GM21717 (cell line): ENCODE measurements around the gene RPS2.
"Not testable (repeated sequence)": the region's sequence is repeated elsewhere in the genome, so short reads cannot be mapped to it uniquely, and the experiment has no call there.

Experiments used
- ATAC-seq: cut with Tn5 transposase; IDR thresholded peaks from one replicate; pipeline ENCODE4 v1.9.1; 2021; ENCODE audit warnings: mild to moderate bottlenecking, moderate library complexity; ENCODE audit not compliant: unreplicated experiment

Gene RPS2

DNA sequence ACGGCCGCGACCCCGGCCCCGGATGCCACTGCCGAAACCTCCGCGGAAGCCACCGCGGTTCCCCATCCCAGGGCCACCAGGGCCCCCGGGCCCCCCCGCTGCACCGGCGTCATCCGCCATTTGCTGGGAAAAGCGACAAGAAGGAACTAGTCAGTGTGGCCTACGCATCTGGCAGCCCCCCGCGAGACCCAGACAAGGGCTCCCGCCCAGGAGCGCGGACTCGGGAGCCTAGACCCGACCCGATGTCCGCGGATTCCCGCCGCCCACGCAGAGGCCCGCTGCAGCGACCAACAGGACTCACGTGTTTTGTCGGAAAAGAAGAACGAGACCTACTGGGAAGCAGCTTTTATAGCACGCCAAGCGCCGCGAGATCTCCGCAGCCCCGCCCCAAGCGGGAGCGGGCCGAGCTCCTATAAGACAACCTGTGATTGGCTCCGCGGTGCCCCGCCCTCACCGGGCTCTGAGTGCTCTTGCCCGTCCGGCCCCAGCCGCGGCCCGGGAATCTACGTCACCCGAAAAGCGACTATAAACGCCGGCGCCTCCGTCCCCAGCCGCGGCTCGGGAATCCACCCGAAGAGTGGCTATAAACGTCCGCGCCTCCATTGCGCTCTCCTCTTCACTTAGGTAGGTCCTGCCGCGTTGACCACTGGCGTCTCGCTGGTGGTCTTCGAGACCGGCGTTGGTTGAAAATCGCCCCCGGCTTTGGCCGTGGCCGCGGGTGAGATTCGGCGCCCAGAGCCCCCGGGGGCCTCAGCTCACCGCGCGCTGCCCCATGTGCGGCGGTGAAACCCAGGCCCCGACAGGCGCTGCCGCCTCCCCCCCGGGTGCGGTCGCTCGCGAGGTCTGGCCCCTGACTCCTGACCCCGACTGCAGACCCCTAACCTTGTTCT is at the start of gene RPS2:
Gene RPS2 (minus strand): TSS at position 321 of the 890 bp plus-strand sequence. CDS start 201 bp downstream, at position 120.
- peak; percentile 73 for ATAC-seq

DNA sequence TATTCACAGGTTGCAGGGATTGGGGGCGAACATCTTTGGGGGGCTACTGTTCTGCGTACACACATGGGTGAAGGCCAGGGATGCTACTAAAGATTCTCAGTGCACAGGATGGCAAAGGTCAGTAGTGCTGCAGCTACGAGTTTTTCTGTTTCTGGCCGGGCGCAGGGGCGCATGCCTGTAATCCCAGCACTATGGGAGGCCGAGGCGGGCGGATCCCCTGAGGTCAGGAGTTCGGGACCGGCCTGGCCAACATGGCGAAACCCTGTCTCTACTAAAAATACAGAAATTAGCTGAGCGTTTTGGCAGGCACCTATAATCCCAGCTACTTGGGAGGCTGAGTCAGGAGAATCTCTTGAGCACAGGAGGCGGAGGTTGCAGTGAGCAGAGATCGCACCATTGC is 48.9 kb upstream of the RPS2 start:
- ATAC-seq = no peak

DNA sequence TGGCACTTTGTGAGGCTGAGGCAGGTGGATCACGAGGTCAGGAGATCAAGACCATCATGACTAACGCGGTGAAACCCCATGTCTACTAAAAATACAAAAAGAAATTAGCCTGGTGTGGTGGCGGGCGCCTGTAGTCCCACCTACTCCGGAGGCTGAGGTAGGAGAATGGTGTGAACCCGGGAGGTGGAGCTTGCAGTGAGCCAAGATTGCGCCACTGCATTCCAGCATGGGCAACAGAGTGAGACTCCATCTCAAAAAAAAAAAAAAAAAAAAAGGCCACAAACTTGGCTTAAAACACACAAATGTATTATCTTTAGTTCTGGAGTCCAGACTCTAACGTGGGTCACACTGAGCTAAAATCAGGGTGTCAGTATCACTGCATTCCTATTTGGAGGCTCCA is 47.1 kb upstream of the RPS2 start:
- ATAC-seq = not testable (repeated sequence)

DNA sequence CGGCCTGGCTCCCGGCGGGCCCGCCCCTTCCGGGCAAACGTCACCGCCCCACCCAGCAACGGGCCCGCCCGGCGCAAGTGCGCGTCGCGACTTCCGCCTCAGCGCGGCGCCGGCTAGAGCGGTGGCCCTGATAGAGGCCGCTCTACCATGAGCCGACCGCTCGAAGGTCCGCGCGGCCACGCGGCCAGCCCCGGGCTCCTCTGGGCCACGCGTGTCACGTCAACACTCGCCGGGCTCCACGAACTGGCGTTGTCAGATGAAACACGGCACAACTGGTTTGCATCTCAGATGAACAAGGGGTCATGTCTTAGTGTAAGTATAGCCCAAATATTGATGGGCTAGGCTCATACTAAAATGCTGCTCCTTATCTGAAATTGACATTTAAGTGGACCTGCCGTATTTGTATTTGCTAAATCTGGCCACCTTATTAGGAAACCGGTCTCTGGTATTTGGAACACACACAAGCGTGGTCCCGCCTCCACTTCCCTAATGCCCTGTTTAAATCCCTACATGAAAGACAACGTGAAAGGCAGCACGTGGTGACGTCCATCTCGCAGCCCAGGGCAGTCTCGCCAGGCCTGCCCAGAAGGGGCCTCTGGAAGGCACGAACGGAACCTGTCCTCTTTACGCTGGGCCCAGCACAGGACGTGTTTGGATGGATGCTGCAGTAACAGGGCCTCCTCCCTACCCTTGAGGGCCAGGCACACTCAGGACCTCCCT is 45.3 kb upstream of the RPS2 start, which contains the start of gene ZNF598:
Gene ZNF598 (minus strand): TSS at position 31 of the 720 bp plus-strand sequence.
- peak; percentile 66 for ATAC-seq

DNA sequence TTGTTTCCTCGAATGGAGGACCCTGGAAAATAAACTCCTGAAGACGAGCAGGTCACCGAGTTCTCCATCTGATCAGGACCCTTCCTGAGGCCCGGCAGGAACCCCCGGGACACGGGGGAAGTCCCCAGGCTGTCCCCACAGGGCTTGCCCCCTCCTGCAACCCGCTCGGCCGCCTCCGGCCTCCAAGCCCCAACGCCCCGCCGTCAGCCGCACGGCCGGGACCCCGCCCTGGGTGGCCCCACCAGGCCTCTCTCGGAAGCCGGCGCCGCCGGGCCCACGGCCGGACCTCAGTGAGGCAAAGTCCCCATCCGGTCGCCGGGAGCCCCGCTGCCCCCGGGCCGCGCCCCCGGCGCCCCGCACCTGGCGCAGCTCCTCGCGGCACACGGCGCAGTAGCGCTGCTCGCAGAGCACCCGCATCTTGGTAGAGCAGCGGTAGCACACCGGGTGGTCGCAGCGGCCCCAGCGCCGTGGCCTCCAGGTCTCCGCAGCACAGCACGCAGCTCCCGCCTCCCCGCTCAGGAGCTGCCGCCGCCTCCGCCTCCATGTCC is 44.6 kb upstream of the RPS2 start:
- ATAC-seq = peak; percentile 20

DNA sequence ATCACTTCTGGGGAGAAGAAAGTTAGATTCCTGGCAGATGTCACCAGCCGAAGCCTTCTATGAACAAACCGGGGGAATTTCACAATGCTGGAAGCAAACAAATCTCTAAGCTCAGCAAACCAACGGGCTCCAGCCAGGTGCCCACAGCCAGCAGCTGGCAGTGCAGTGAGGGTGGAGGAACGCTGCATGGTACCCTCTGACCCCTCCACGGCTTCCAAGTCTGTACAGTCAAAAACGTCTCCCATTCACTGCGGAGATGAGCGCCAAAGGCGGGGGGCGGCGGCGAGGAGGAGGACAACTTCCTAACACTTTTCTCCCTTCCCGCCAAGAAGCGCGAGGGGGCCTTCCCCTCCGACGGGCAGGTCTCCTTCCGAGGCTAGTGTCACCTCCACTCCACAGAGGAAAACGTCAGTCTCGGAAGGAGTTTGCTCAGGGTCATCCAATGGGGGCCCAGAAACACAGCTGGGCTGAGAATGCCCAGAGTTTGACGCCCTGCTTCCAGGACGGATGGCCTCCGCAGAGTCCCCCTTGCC is 44.1 kb upstream of the RPS2 start:
- no peak for ATAC-seq

DNA sequence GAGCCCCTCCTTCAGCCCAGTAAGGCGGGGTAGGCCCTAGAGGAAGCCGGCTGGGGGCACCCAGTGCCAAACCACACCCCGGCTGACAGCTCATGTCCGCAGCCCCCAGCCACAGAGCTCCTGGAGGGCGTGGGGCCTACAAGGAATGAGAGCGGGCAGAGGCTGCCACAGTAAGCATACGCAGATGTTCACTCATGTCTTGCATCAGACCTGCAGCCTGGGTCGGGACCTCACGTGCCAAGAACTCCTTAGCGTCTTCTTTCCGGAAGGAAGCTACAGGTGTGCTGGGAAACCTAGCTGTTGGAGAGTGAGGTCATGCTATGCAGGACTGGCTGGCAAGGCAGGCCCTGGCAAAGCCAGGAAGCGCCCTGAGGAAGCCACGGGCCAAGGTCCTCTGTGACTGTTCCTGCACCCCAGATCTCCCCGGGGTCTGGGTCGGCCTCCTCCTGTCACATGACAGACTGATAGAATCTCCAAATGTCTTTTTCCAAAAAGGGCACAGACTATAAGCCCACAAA is 43.4 kb upstream of the RPS2 start:
- ATAC-seq = no peak

DNA sequence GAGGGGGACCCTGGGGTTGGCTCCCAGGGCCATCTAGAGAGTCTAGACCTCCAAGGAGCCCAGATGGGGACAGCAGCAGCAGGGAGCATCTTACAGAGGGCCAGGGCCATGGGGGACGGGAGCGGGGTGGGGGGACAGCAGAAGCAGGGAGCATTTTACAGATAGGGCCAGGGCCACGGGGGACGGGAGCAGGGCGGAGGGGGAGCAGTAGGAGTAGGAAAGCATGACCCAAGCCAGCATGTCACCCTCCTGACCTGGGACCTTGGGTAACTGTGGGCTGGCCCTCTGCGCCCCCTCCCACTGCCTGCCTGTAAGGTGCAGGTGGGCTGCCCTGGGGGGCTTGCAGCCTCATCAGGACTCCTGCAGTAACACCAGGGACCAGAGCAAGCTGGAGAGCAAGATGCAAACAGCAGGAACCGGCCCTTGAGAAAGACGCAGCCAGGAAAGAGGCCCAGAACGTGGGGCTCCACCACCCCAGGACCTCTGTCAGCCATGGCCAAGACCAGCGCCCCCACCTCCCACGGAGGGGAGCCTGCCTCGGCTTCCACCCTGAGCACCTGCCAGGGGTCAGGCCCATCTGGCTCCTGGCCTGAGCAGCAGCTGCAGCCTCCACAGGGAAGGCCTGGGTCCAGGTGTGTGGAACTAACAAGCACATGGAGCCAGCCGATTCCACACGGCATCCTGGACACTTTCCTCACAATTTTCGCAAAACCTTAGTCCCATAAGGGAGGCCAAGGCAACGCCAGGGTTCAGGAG is 42.6 kb upstream of the RPS2 start:
- ATAC-seq = no peak

DNA sequence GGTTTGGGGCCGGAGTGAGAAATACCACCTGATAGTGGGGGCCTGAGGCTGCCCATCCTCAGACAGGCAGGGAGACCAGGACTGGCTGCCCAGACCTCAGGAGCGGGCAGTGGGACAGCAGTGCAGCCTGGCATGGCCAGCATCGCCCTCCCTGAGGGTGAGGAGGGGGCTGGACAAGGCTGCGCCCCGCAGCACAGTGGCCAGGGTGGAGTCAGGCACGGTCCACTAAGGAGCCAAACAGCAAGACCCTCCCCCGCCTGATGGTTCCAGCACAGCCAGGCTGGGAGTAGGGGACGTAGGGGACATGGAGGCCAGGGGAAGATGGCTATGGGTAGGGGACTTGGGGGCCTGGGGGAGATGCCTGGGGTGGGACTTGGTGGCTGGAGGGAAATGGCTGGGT is 41.7 kb upstream of the RPS2 start:
- ATAC-seq = no peak

DNA sequence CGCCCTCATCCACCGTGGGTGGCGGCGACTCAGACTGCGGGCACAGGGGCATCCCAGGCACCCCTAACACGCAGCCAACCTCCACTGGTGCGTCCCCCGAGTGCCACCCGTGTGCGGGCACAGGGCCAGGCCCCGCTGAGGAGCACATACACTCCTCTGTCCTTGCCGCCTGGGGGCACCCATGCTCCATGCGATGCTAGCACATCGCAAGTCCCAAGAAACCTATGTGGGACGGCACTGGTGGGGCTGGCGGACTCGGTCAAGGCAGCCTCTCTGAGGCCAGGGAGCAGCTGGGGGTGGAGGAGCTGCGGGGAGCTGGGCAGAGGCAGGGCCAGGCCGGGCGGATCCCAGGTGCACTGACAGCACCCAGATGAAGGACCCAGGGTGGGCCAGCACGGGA is 41.0 kb upstream of the RPS2 start:
- ATAC-seq = no peak

DNA sequence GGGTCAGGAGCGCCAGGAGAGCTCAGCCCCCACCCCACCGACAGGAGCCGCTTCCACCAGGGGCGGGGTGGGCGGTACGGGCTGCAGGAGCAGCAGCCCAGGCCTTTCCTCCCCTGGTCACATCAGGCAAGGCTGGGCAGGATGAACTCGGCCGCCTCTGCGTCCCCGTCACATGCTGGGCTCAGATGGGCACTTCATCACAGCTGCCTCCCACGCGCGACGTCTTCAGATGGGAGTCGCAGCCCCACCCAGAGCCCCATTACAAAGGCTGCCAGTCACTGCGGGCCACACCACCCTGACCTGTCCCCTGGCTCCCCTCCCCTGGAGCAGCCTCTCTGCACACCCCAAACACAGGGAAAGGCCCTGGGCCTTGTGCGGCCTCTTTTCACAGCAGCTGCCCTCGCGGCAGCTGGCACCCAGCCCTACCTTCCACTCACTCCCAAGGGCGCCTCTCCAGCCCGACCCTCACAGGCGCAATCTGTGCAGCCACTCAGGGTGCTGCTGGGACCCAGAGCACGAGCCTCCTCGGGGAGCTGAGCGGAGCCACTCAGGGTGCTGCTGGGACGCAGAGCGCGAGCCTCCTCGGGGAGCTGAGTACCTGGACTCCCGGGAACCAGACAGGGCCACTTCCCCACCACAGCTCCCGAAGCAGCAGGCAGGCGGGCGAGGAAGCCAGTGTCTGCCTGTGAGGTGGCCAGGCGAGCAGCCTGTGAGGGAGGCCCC is 40.3 kb upstream of the RPS2 start:
- ATAC-seq = no peak

DNA sequence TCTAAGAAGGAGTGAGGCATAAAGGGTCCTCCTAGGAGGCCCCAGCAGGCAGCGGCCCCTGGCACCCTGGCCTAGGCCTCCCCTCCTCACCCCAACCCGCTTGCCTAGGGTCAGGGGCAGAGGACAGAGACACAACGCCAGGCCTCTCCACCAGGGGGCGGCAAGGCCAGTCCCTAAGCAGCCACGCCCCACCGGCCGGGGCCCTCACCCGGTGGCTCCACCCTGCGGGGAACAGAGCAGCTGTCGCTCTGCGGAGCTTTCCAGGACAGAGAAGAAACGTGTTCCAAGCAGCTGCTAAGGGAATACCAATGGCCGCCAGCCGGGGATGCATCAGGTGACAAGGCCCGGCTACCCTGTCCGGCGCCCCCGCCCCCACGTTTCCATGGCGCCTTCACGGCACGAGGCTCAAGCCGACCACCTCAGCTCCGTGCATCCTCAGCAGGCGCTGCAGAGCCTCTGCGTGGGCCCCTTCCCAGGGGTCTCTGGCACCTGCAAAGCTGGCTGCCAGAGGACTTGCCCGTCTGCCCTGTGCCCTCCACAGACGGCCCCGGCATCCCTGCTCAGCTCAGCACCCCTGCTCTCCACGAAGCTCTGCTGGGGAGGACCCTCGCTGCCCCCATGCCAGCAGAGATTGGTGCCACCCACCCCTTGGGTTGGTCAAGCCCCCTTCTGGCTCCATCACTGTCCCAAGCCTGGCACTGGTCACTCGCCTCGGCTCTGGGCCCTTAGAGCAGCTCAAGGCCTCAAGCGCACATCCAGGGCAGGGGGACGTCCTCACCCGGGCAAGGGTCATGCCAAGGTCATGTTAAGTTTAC is 39.4 kb upstream of the RPS2 start:
- peak; percentile 41 for ATAC-seq

DNA sequence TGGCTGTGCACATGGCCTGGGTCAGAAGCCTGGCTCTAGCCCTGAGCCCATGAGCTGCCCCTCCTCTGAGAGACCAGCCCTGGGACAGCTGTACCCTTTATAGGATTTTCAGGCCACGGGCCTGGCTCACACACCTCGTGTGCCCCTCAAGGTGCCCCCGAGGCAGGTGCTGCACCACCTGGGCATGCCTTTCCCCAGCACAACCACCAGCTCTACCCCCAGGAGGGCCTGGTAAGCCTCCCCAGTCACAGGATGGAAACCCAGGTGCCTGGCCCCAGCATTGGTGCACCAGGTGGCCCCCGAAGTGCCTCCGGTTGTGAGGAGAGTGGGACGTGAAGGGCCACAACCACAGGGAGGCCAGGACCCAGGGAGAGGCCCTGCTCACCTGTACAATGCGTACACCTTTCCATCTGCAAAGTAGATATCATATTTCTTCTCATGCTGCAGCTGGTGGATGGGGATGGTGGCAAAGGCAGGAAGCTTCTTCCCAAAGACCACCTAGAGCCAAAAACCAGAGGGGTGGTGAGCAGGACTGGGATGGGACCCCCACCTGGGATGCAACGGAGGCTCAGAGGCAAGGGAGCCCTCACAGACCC is 38.7 kb upstream of the RPS2 start:
- ATAC-seq = no peak

DNA sequence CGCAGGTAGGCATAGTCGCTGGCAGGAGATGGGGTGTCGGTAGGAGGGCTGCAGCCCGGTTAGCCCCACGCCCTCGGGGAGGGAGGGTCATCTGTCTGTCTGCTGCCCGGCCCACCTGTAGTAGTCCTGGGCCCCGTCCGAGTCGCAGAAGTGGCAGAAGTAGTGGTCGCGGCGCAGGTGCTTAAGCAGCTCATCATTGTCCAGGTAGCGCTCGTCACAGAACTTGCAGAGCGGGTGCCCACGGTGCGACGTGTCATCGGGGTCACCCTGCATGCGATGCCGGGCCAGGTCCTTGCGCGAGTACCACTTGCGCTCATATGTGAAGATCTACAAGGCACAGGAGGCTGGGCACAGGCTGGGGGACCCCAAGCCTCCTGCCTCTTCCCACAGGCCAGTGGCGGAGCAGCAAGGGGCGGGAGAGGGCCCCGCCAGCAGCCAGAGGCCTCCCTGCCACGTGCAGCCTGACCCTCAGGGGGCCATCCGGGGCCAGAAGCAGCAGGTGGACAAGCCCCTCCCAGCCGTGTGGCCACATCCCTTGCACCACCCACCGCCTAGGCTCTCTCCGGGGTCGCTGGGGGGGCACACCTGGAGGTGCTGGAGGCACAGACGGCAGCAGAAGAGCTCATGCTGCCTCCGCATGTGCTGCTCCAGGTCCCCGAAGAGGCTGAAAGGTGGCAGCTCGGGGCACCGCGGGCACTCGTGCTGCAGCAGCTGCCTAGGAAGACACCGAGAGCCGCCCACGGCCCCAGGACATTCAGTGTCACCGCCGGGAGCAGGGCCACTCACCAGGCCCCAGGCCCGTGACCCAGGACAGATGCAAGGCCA is 38.0 kb upstream of the RPS2 start:
- ATAC-seq = no peak

DNA sequence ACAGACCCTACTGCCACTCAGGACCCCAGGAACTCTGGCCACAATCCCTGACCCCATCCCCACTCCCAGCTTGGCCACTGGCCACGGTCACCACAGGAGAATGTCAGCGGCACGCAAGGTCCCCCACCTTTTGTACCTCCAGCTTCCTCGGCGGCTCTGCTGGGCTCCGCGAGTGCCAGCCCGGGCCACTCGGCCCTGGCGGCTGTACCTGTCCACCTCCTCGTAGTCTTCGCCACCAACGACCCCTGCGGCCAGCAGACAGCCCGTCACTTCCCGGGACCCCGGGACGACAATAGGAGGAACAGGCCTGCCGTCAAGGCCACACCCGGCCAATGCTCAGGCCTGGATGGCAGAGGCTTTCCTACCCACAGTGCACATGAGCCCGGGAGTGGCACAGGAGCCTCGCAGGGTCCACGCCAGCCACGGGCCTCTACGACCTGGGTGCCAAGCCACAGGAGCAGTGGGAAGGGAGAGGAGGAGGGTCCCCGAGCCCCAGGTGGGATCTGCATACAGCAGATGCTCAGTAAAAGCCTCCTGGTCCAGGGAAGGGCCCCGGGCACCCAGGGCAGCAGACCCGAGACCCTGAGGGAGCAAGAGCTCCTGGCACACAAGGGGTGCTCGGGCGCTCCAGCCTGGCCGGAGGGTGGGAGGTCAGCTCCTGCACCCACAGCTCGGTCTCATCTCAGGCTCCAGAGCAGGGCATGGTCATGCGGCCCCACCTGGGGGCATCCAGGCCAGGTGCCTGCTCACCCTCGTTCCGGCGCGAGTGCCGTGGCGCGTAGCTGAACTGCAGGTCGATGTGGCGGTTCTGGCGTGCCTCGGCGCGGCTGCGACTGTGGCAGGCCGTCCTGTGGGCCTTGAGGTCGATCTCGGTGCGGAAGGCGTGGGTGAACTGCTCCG is 37.1 kb upstream of the RPS2 start:
- no peak for ATAC-seq

DNA sequence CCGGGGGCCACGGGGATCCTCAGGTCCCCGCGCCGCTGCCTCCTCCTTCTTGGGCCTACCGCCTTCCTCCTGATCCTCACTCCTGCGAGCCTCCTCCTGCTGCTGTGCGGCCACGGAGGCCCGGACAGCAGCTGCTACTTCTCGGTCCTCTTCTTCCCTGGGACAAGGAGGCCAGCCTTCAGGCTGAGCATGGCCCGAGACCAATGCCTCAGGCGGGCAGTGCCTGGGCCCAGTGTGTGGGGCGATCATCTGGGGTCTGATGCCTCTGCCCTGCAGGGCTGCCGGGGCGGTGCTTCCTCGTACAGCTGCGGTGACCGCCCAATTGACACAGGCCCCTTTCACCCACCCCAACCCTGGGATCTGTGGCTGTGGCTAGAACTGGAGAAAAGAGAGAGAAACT is 36.4 kb upstream of the RPS2 start:
- no peak for ATAC-seq
